SU-DHL-6 (cell line): ENCODE measurements around the gene PSORS1C1.

Experiments
- H2AFZ ChIP-seq: fragments of 200-600 bp; sonication (generic); 2 replicates; pipeline ENCODE4 v1.6.1; 2014; ENCODE audit warnings: low read depth, mild to moderate bottlenecking, moderate library complexity, mixed read lengths, antibody characterized with exemption, low read length; ENCODE audit not compliant: severe bottlenecking
- H3F3A ChIP-seq: fragments of 200-600 bp; shearing (Covaris generic); 2 replicates; pipeline ENCODE4 v1.6.0; 2016; ENCODE audit warnings: antibody characterized with exemption, mild to moderate bottlenecking; ENCODE audit not compliant: insufficient read depth
- H3K27ac ChIP-seq: fragments of 200-600 bp; sonication (generic); 2 replicates; pipeline ENCODE4 v1.5.1; 2016; ENCODE audit warnings: low read depth, mild to moderate bottlenecking, low read length, moderate library complexity, mixed read lengths
- H3K27me3 ChIP-seq: fragments of 200-600 bp; sonication (generic), shearing (Covaris generic); 2 replicates; pipeline ENCODE4 v1.6.0; 2014; ENCODE audit warnings: mild to moderate bottlenecking, low read length
- H3K36me3 ChIP-seq: fragments of 200-600 bp; sonication (generic); 2 replicates; pipeline ENCODE4 v1.6.1; 2014; ENCODE audit warnings: mild to moderate bottlenecking, low read length, mixed read lengths
- H3K4me2 ChIP-seq: fragments of 300-600, 200-600 bp; shearing (Covaris generic), sonication (generic); 2 replicates; pipeline ENCODE4 v1.6.0; 2014; ENCODE audit warnings: low read length, low read depth, mild to moderate bottlenecking; ENCODE audit not compliant: poor library complexity, severe bottlenecking
- H3K4me3 ChIP-seq: fragments of 200-600 bp; sonication (generic); 2 replicates; pipeline ENCODE4 v1.5.1; 2014; ENCODE audit warnings: antibody characterized with exemption, low read length, mild to moderate bottlenecking, mixed read lengths; ENCODE audit not compliant: insufficient read depth, poor library complexity, severe bottlenecking
- H3K79me2 ChIP-seq: fragments of 200-600 bp; sonication (generic); 2 replicates; pipeline ENCODE4 v1.6.1; 2014; ENCODE audit warnings: mild to moderate bottlenecking, low read length, moderate library complexity; ENCODE audit not compliant: insufficient read depth
- H3K9ac ChIP-seq: fragments of 200-600 bp; sonication (generic); 2 replicates; pipeline ENCODE4 v1.7.0; 2014; ENCODE audit warnings: mild to moderate bottlenecking, low read length
- H3K9me2 ChIP-seq: fragments of 200-600 bp; sonication (generic); replicated peaks from 2 replicates; pipeline ENCODE4 v1.6.1; 2014; ENCODE audit warnings: low read length; ENCODE audit not compliant: insufficient read depth
- H3K9me3 ChIP-seq: fragments of 200-600 bp; sonication (generic); 2 replicates; pipeline ENCODE4 v1.6.1; 2014; ENCODE audit warnings: low read length, mixed read lengths; ENCODE audit not compliant: insufficient read depth
- H4K20me1 ChIP-seq: fragments of 200-600 bp; sonication (generic); 2 replicates; pipeline ENCODE4 v1.6.1; 2014; ENCODE audit warnings: low read depth, mild to moderate bottlenecking, antibody characterized with exemption, low read length, moderate library complexity, mixed read lengths
- CTCF ChIP-seq: fragments of 200-600 bp; sonication (generic); IDR thresholded peaks from one replicate; pipeline ENCODE4 v1.5.1; 2017; ENCODE audit warnings: antibody characterized with exemption, mild to moderate bottlenecking, low read length, moderate library complexity; ENCODE audit not compliant: insufficient read depth, poor library complexity, severe bottlenecking
- EZH2phosphoT487 ChIP-seq: fragments of 200-600 bp; sonication (generic), shearing (Covaris generic); conservative IDR thresholded peaks from 2 replicates; pipeline ENCODE4 v1.6.1; 2018; ENCODE audit warnings: mild to moderate bottlenecking, antibody characterized with exemption, low read length, moderate library complexity, mixed read lengths

PSORS1C1 gene

GRCh38 chr6:31130751-31131150, 16.2 kb downstream of the PSORS1C1 start:
- no peaks in the 10 kb centered on the region for H3K79me2 ChIP-seq
- TF ChIP-seq EZH2phosphoT487 (no peak), CTCF (no peak)
- H4K20me1 ChIP-seq: no peaks in the 10 kb centered on the region
- no peaks in the 10 kb centered on the region for H3K27me3 ChIP-seq
- no peak overlapping the region for H3K27ac ChIP-seq
- no peaks in the 10 kb centered on the region for H3K9me3 ChIP-seq
- no peak overlapping the region for H3K4me3 ChIP-seq
- H3K4me2 ChIP-seq: no peak overlapping the region
- H3K36me3 ChIP-seq: no peaks in the 10 kb centered on the region
- no peak overlapping the region for H3K9ac ChIP-seq
- H2AFZ ChIP-seq: no peak overlapping the region
- no peaks in the 10 kb centered on the region for H3K9me2 ChIP-seq
- no peaks in the 10 kb centered on the region for H3F3A ChIP-seq

GRCh38 chr6:31131595-31131994, 17.0 kb downstream of the PSORS1C1 start:
- no peaks in the 10 kb centered on the region for H3K79me2 ChIP-seq
- TF ChIP-seq EZH2phosphoT487 (no peak), CTCF (no peak)
- H3K36me3 ChIP-seq: no peaks in the 10 kb centered on the region
- H2AFZ ChIP-seq: no peak overlapping the region
- H3F3A ChIP-seq: no peaks in the 10 kb centered on the region
- no peaks in the 10 kb centered on the region for H4K20me1 ChIP-seq
- H3K9ac ChIP-seq: no peak overlapping the region
- H3K27ac ChIP-seq: no peak overlapping the region
- H3K9me2 ChIP-seq: no peaks in the 10 kb centered on the region
- no peak overlapping the region for H3K4me2 ChIP-seq
- H3K27me3 ChIP-seq: no peaks in the 10 kb centered on the region
- no peak overlapping the region for H3K4me3 ChIP-seq
- H3K9me3 ChIP-seq: no peaks in the 10 kb centered on the region

- Histone ChIP-seq H3K27me3 (no peaks in the 10 kb centered on the region), H3F3A (no peaks in the 10 kb centered on the region), H2AFZ (no peak overlapping the region), H3K4me2 (no peak overlapping the region), H3K9me3 (no peaks in the 10 kb centered on the region), H3K9ac (no peak overlapping the region), H4K20me1 (no peaks in the 10 kb centered on the region), H3K27ac (no peak overlapping the region), H3K4me3 (no peak overlapping the region), H3K79me2 (no peaks in the 10 kb centered on the region), H3K36me3 (no peaks in the 10 kb centered on the region), H3K9me2 (no peaks in the 10 kb centered on the region)
- TF ChIP-seq CTCF (no peak), EZH2phosphoT487 (no peak)
Measured at GRCh38 chr6:31132806-31133205, 18.2 kb downstream of the PSORS1C1 start.

- H3K9me3 ChIP-seq: no peaks in the 10 kb centered on the region
- no peaks in the 10 kb centered on the region for H4K20me1 ChIP-seq
- H3K9me2 ChIP-seq: no peaks in the 10 kb centered on the region
- H3K4me2 ChIP-seq: no peak overlapping the region
- no peaks in the 10 kb centered on the region for H3F3A ChIP-seq
- H3K27ac ChIP-seq: no peak overlapping the region
- H3K36me3 ChIP-seq: no peaks in the 10 kb centered on the region
- H3K4me3 ChIP-seq: no peak overlapping the region
- TF ChIP-seq EZH2phosphoT487: no peak
- H2AFZ ChIP-seq: no peak overlapping the region
- no peaks in the 10 kb centered on the region for H3K79me2 ChIP-seq
- H3K9ac ChIP-seq: no peak overlapping the region
- H3K27me3 ChIP-seq: no peaks in the 10 kb centered on the region
Measured at GRCh38 chr6:31135710-31136109, 21.1 kb downstream of the PSORS1C1 start.
